ENCODE data around the gene KCNN3. TPM values are rescaled to one million over a fixed set of nuclear protein-coding genes. Genes with fewer than 3 reads are reported as not detected.

KCNN3 gene
- total RNA-seq, 1 donor from 2014 or later = 0.28 TPM

DNA sequence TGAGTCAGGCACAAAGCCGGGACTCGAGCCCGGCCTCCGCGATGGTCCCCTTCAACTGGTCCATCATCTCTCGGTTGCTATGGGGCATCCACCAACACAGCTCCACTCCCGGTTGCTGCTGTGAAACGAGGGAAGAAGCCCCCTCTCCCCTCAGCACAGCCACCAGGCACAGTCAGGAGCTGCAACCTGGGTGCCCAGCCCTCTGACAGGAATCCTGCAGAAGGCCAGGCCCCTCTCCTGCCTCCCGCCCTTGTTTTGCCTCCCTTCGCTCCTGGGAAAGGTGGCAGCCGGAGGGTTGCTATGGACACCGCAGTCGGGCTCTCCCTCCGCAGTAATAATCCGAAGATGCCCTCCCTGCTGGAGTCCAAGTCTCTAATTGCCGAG, 8.9 kb upstream of the KCNN3 start:
- ATAC-seq = no peak

DNA sequence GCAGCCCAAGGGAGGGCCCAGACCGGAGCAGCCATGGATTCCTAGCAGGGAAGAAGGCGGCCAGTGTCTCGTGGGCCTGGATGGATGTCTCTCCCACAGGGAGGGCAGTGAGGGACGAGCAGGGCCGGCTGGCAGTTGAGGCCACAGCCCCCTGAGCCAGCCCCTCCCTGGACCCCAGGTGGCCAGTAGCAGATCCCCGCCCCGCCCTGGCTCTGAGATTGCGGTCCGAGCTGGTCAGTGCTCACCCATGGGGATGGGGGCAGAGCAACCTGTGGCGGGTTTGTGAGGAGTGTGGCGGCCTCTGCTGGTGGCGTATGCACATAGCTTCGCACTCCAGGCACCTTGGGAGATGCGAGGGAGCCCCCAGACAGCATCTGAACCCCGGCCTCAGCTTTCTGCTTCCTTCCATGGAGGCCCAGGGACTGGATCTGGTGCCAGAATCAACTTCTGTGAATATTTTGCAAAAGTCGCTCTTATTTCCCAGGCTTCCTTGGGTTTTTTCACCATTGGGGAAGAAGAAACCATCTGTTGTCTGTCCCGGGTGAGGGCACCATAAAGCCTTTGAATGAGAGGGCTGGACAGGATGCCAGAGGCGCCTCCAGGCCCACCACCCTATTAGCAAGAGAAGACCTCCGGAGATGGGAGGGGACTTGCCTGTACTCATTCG, 8.4 kb upstream of the KCNN3 start:
- peak; percentile 79 for ATAC-seq

DNA sequence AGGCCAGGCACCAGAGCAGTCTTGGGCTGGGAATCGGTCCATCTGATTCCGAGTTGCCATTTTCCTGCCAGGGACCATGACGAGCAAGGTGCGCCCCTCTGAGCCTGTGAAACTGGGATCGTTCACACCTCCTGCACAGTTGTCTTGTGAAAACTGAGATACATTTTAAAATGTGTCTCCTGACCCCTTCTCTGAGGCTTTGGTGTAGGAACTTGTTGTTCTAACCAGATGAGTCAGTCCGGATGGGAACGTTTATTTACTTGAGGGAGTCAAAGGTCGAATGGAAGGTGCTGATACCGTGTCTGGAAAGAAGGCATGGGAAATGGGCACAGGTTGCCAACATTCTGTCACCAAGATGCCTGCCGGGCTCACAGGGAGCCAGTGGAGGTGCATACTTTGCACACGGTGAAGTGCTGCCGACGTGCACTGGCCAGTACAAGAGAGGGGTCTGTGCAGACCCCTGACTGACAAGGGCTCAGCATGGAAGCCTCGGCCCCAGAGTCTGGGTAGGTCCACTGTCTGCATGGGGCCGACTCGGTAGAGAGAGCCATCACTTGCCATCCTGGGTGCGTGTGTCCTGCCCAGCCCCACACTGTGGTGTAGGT, 7.4 kb upstream of the KCNN3 start:
- ATAC-seq = peak; percentile 8

DNA sequence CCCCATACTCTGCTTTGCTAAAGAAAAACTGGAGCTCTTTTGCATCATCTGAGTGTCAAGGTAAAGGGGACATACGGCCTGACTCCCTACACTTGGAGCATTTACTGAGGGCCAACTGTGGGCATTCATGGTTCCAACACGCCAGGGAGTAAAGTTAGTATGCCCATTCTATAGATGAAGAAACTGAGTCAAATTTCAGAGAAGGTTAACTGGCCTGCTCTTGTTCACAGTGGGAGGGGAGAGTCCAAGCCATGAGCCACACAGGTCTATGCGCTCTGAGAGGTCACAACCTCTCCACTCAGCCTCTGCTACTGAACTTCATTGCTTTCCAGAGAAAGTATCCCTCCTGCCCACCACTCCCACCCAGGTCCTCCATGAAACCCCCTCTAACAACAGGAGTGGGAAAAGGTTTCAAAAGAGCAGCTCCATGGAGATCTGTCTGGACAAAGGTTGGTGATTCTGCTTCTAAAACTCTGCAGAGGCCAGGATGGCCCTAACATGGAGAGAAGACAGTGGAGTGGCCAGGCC, 6.8 kb upstream of the KCNN3 start:
- no peak for ATAC-seq

DNA sequence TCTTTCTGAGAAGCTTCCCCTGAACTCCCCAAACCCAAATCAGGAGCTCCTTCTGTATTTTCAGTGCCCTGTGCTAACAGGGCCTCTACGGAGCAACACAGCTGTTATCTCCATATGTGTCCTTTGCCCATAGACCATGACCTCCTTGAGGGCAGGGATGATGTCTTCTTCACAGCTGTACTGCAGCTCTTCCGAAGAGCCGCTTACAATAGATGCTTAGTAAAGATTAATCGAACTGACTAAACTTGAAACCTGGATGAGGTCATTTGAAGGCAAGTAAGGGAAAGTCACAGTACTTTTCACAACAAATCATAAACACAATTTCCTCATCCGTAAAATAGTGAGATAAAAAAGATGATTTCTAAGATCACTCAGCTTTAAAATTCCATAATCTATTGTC, 4.4 kb upstream of the KCNN3 start:
- no peak for ATAC-seq

DNA sequence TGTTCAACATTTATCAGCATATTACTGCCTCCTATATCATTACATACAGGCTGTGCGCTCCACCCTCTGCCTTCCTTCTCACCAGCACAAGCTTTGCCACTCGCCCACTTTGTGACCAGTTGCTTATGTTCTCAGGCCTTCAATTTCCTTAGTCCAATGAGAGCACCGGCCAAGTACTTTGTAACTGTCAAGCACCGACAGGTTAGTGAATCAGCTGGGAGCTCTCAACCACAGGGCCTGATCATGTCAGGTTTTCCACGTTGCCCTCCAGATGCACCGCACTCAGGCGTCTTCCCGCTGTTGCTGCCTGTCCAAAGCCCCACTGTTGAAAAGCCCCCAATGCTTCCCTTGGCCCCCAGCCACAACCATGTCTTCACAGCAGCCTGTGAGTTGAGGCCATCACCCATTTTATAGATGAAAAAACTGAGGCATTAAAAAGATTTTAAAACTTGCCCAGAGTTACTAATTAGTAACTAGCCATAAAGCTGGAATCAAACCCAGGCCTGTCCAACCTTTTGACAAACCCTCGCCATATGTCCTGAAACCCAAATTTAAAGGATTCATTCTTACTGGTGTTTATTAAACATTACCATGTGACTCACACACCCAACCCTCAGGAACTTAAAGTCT, 3.4 kb upstream of the KCNN3 start:
- ATAC-seq = no peak

DNA sequence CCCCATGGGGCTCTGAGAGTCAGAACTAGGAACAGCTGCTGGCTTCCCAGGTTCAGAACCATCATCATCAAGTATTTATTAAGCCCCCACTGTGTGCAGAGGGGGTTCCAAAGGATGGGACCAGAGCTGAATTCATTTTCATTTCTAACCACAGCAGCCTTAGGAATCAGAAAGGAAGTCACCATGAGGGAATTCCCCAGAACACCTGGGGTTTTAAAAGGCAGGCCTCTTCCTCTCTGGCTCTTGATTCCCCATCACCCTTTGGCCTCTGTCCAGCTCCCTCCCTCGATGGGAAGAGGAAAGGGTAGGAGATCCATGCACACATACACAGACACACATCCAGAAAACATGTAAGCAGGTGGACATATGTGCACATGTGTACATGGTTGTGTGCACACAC, 1.3 kb upstream of the KCNN3 start:
- ATAC-seq = no peak

DNA sequence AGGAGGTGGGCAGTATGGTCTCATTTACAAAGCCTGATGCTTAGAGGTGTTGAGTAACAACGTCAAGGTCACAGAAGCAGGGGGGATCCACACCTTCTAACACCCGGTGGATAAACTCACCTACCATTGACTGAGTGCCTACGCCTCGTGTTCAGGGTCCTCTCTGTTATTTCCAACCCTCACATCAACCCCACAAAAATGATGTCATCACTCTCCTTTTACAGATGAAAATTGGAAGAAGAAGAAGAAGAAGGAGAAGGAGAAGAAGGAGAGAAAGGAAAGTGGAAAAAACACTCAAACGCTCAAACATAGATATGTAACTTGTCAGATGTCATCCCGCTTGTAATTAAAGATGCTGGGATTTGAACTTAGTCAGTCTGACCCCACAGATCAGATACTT, 653 bp upstream of the KCNN3 start:
- no peak for ATAC-seq

DNA sequence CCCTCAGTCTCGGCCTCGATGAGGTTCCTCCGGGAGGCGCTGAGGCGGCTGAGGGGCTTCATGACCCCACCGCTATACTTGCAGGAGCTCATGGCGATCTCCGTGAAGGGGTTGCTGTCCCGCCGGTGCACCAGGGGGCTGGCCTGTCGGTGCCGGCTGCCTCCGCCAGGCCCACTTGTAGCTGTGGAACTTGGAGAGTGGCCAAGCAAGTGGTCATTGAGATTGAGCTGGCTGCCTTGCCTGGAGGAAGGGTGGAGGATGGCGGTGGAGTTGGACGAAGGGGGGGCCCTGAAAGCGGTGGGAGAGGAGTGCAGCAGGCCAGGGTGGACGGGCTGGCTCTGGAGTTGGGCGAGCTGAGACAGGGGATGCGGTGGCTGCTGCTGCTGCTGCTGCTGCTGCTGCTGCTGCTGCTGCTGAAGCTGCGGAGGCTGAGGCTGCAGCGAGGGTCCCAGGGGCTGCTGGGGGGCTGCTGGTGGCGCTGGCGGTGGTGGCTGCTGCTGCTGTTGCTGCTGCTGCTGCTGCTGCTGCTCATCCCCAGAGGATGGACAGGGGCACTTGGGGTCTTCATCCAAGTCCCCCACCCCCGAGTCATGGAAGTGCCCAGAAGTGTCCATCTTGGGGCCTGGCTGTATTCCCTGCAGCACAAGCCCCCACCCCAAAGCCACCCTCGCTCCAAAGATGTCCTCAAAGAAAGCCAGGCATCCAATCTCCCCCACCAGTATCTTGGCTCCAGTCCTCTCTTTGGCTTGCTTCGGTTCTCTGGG, 548 bp downstream of the KCNN3 start:
- peak; percentile 6 for ATAC-seq

DNA sequence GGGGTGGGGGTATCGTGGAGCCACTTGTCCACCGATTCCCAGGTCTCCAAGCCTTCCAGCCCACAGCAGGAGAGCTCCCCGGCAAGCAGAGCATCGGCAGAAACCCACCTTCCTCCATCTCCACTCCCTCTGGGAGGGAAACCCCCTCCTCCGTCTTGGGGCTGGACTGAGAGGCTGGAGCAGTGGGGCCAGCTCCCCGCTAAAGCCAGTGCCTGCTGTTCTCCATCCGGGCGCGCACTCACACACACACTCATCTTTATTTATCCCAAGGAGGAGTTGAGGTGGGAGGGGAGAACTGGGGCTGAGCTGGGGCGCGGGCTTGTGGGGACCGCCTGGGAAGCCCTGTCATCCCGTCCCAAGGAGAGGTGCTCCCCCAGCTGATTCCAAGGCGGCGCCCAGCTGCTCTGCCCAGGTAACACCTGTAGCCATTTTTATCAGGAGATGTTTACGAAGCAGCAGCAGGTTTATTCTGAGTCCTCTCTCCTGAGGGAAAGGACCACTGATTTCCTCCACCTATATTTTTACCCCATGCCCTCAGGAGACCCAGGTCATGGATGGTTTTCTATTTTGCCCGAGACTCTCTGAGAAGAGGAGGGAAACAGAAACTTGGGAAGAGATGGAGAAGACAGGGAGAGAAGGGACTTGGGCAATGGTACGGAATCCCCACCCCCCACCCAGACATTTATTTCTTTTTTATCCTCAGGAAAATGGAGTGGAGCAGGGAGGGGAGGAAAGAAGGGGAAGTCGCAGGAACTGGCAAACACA, 2.1 kb downstream of the KCNN3 start:
- no peak for ATAC-seq

DNA sequence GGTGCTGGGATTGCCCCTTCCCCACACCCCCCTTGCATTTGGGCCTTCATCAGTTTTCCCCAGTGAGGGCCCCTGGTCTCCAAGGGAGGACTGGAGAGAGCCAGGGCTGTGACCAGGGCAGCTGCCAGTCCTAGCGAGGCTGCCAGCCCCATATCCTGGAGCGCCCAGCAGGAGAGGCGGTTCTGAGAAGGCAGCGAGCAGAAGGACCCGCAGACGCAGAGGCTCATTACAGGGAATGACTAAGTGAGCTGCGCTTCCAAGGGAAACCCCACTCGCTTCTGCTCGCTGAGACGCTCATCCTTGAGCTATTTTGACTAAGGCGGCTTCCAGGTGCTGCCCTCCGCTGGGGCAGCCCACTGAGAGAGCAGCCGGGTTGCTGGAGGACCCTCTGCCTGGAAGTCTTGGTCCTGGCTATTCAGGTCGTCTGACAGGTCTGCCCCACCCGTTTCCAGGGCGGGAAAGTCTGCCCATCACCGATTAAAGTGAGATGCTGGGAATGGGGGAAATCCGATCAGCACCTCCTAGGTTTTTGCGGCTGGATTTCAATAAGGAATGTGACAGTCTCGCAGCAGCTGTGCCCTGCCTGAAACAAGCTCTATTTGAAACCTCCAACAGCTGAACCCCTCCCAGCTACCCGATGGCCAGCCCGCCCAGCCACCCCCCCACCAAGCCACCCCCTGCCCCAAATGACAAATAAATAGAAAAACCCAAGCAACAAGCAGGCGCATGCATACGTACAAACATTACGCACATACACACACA, 2.8 kb downstream of the KCNN3 start:
- ATAC-seq = peak; percentile 36

DNA sequence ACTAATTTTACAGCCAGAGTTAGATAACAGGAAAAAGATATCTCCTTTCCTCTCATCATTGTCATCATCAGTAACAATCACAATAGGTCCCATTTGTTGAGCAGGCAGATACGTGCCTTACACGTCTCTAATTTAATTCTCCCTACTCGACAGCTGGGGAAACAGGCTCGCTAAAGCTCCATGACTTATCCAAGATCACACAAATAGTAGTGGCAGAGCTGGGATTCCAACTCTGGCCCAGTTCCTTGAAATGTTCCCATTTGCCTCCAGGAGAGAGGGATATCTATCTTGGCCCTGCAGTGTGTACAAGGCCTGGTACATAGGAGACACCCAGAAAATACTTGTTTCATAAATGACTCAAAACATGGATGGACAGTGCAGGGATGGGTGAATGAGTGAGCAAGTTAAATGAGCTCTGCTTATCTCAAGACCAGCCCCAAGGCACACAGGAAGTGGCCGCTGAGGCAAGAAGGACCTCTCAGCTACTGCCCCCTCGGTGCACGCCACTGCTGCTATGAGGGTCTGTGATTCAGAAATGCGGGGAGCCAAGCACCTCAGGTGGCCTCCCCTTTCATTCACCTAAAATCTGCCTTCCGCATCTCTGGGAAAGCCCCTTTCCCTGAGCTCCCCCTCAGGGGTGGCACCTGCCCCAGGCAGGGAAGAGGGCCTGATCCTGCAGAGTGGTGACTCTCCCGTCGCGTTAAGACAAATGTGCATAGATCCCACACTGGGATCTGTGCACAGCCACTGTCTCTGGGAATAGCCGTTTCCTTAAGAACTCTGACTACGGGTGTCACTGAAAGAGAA, 3.6 kb downstream of the KCNN3 start:
- ATAC-seq = no peak

DNA sequence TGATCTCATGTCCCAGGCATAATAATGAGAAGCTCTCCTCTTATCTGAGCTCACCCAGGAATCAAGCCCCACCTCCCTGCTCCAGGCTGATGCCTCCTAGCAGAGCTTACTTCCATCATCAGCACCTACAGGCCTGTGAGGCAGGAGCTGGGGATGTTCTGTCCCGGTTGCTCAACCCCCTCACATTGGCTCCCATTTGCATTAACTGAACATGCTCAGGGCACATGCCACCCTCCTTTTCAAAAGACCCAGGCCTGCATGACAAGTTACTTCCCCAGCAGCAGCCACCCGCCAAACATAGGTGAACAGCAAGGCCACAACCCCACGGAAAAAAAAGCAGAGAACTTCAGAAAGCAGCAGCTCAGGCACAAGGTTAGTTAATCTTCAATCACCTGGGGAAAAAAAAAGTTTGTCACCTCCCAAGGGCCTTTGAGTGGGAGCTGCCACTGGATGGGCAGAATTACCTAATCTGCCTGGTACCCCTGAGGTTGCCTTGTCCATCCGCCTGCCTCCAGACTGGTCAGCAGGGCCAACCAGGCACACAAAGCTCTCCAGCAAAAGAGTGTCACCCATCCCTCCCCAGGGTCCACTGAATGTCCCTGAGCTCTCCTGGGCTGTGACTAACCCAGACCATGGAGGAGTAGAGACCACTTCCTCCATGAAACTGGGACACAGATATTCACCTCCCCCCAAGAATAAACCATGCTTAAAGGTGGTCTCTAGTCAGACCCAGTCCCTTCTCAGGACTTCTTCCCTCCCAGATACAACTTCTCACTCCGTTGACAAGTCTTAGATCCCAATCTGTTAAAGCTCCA, 4.4 kb downstream of the KCNN3 start:
- ATAC-seq = no peak

DNA sequence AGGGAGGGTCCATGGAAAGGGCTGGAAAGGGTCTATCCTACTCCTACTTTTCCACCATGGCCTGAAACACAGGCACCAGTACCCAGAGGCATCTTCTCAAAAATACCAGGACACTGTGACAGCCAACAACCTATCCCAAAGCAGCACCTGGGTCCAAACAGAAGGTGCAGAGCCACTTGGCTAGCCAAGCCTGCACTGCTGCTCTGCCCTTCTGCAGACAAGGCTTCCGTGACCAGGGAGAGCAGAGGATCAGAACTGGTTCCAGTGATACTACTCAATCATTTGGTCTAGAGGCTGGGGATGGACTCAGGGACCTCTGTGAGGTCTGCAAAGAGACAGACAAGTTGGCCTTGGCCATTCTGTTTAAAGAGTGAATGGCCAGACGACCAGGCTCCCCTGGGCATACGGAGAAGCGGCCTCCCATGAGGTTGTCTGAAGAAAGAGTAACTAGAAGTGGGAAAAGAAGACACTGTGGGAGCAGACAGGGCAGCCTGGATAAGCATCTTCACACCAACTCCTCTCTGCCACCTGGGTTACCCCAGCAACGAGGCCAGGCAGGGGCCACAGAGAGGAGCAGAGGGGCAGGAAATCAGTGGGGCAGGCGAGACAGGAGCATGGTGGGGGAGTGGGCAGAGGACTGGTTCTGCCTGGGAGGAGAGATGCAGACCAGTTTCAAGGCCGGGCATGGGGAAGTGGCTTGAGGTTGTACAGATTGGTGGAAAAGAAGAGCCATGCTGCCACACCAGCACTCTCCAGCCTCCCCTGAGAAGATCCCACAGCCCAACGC, 5.7 kb downstream of the KCNN3 start:
- no peak for ATAC-seq

DNA sequence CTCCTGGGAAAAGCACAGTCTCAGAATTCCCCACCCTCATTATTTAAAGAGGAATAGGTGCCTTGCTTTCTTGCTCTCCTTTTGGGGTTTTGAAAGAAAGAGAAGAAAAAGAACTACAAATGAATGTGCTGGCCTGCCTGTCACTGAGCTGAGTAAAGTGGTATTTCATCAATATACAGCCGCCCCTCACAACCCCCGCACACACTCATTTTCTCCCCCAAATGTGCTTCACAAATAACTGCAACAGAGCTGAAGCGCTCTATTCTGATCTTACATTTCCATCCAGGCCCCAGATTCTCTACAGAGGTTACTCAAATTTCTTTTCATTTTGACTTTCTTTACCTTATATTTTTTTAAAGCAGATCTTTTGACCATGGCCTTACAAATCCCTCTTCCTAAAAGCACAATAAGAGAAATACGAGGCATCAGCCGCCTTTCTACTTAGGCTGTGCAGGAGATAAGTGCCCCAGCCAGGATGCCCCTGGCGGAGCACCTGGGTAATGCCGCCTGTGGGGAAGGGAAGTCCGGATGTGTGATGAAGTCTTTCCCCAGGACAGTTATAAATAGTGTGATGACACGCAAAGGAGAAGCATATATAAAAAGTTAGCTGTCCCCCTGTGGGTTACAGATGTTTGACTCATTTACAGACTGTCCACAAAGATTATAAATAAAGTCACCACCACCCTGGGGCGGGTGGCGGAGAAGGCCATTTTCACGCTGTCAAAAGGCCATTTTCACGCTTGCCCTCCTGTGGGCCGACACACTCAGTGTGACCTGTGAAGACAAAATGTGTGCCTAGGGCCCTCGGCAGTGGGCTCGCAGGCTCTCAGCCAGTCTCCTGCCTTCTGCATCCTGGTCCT, 6.5 kb downstream of the KCNN3 start:
- ATAC-seq = peak; percentile 39

DNA sequence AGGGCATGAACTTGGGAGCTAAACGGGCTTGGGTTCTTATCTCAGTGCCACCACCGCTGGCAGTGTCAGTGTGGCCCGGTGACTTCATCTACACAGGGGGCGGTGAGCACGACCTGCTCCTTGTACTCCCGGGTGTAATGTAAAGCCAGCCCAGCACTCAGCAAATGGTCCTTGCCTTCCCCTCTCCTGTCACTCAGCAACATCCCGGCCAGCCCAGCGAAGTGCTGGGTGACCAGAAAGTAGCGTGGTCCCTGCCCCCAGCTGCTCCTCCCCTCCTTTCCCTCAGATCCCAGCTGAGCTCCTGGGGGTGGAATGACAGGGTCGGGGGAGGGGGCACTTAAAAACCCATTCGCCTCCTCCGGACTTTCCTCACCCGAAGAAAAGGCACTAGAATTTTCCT, 7.2 kb downstream of the KCNN3 start:
- ATAC-seq = no peak

DNA sequence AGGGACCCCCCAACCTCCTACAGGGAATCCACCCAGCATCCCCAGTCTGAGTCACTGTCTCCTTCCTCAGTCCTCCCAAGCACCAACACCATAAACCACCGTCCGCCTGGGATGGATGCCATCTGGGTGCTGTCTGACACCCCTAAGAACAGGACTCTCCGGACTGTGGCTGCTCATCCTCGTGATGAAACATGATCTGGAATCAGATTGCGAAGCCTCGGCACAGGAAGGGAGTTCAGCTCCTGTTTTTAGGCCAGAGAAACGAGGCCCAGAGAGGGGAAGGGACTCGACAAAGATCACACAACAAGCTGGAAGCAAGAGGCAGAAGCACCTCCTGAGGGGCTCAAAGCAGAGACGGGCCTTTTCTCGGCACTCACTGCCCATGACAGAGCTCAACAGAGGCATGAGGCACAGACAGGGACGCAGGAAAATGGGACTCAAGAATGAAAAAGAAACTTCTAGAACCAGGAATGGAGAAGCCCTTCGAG, 8.4 kb downstream of the KCNN3 start:
- no peak for ATAC-seq
